Retinal pigment epithelial cell (primary cell): Measurements from ENCODE around the gene SLC6A19.

ENCODE experiments used
- DNase-seq: peaks from one replicate; pipeline ENCODE4 v3.0.0-alpha.2; 2010; ENCODE audit warnings: low read depth
- H3K4me3 ChIP-seq: 2 replicates; pipeline ENCODE4 v1.5.1; 2011; ENCODE audit warnings: mild to moderate bottlenecking, low read length, control low read depth, moderate library complexity
- TF ChIP-seq, protein P1 (sequence below): conservative IDR thresholded peaks from 2 replicates; pipeline ENCODE4 v1.5.1; 2011; ENCODE audit warnings: low read depth, low read length, control low read depth, inconsistent platforms

SLC6A19 gene

DNA sequence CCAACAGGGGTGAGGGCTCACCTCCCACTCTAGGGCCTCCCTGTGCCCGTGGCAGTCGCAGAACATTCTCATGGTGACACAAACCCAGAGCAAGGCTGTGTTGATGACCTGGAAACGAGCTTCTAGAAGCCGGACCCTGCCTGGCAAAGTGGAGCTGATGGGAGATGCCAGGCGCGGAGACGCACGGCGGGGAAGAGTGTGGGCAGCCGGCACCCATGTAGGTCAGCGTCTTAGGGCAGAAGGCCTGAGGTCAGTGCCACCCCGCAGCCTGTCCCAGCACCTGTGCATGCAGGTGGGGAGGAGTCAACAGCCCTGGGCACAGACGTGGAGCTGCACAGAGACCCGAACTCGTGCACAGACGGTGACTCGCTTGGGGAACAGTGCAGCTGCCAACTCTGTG, 29.2 kb downstream of the SLC6A19 start:
- DNase-seq = no peak
- H3K4me3 ChIP-seq = no peak overlapping the region
- TF ChIP-seq, protein P1, sequence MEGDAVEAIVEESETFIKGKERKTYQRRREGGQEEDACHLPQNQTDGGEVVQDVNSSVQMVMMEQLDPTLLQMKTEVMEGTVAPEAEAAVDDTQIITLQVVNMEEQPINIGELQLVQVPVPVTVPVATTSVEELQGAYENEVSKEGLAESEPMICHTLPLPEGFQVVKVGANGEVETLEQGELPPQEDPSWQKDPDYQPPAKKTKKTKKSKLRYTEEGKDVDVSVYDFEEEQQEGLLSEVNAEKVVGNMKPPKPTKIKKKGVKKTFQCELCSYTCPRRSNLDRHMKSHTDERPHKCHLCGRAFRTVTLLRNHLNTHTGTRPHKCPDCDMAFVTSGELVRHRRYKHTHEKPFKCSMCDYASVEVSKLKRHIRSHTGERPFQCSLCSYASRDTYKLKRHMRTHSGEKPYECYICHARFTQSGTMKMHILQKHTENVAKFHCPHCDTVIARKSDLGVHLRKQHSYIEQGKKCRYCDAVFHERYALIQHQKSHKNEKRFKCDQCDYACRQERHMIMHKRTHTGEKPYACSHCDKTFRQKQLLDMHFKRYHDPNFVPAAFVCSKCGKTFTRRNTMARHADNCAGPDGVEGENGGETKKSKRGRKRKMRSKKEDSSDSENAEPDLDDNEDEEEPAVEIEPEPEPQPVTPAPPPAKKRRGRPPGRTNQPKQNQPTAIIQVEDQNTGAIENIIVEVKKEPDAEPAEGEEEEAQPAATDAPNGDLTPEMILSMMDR = no peak

DNA sequence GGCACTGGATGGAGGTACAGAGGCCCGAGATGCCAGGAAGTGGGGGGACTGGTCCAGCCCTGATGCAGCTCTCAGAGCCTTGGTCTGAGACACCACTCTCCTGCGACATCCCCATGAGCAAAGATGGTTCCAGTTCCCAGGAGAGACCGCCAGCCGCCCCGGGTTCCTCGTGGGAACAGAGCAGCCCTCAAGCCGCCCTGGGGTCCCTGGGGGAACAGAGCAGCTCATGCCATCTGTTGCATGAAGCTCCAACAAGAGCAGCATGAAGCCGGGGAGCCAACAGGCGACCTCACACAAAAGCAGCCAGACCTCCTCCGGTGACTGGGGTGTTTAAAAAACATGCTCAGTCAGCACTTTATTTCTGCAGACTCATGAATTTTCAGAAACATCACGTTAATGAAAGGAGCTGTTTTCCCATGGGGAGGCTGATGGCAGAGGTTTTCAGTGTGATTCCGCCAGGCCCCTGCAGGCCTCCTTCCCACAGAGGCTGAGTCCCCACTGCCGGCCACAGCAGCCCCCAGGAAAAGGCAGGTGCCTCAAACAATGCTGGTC, 30.0 kb downstream of the SLC6A19 start:
- no peak overlapping the region for H3K4me3 ChIP-seq
- DNase-seq = no peak
- TF ChIP-seq, protein P1 = no peak

DNA sequence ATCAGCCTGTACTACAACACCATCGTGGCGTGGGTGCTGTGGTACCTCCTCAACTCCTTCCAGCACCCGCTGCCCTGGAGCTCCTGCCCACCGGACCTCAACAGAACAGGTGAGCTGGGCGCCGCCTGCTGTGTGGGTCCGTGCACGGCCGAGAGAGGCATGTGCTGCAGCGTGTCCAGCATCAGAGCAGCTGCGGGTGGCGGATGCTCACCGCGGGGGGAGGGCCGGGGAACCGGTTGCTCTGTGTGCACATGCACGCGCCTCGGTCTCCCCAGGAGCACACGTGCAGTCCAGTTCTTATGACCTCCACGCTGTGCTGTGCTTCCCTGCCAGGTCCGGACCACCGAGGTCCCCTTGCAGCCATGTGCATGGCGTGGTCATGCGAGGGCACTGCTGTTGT, 31.4 kb downstream of the SLC6A19 start:
- no peak for DNase-seq
- no peak overlapping the region for H3K4me3 ChIP-seq
- TF ChIP-seq, protein P1 = no peak

DNA sequence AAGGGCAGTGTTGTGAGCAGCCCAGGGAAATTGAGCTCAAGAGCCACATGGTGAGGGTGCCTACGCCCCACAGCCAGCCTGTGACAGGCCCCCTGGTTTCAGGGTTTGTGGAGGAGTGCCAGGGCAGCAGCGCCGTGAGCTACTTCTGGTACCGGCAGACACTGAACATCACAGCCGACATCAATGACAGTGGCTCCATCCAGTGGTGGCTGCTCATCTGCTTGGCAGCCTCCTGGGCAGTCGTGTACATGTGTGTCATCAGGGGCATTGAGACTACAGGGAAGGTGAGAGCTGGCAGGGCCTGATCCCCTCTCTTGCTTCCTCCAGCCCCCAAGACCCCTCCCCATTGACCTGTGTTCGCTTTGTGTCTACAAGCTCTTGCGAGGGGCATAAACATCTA, 34.0 kb downstream of the SLC6A19 start:
- TF ChIP-seq, protein P1 = no peak
- no peak overlapping the region for H3K4me3 ChIP-seq
- no peak for DNase-seq

DNA sequence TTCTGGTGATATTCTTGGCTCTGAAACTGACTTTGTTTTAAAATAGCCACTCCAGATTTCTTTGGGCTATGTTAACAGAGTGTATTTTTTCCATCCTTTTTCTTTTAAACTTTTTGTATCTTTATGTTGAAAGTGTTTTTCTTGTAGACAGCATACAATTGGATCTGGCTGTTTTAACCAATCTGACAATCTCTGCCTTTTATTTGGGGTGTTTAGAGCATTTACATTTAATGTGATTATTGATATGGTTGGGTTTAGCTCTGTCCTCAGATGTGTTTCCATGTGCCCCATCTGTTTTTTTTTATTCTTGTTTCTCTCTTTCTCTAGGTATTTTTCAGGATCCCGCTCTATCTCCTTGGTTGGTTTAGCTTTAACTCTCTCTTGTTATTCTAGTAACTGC, 34.4 kb downstream of the SLC6A19 start:
- H3K4me3 ChIP-seq = no peak overlapping the region
- DNase-seq = no peak
- TF ChIP-seq, protein P1 = no peak

DNA sequence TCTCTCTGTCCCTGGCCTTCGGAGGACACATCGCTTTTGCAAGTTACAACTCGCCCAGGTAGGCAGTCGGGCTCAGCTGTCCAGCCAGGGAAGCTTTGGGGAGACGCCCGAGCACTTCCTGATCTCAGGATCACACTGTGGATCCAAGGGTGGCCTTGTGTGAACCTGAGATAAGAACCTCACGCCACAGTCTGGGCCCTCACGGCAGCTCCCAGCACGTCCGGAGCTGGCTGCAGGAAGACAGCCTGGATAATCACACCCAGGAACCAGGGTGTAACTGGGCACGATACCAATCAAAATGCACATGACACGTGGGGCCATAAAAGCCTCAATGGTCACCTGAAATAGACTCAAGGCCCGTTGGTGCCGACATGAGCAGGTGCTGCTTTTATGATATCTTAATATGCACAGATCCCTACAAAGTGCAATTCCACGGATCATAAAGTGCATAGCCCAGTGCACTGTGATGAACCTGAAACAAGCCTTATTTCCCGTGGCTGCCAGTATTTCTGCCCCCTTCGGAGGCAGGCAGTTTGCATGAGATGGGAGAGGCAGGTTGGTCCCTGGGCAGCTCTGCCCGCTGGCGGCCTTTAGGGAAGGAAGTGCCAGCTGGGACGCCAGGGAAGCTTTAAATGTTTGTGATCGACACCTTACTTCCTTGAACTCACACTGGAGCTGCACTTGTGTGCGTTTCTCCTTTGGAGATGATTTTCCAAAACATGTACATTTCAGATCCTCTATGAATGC, 38.3 kb downstream of the SLC6A19 start:
- DNase-seq = no peak
- no peak overlapping the region for H3K4me3 ChIP-seq
- TF ChIP-seq, protein P1 = no peak
